Eye (tissue), 1 donor: Measurements from ENCODE around the gene MED10.

Experiments
- DNase-seq: peaks from one replicate; pipeline ENCODE4 v3.0.0-alpha.2; 2015

The MED10 gene

DNA sequence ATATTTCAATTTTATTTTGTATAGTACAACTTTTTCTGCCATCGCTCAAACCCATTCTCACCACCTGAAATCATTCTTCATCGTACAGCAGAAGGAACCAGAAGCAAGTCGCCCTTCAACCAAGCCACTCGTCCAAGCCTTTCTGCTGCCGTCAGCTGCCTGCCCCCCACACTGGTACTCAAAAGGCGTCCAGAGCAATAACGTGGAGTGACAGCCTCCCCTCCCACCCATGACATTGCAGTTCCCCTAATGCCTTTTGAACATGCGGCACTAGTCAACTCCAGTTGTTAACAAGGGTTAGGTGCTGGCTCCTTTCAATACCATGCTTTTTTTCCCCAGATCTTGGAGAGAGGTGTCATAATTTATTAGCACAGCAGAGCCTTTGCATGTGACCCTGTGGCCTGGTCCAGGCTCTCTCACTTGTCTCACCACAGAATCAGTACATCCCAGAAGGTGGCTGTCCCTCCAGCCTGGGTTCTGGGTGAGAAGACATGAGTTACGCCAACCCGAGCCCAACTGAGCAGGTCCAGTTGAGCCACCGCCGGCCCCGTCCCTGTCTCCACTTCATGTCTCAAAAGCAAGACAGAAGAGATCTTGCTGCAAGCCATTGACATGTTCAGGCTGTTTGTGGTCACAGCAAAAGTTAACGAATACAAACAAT, 20.4 kb upstream of the MED10 start:
- no peak for DNase-seq

DNA sequence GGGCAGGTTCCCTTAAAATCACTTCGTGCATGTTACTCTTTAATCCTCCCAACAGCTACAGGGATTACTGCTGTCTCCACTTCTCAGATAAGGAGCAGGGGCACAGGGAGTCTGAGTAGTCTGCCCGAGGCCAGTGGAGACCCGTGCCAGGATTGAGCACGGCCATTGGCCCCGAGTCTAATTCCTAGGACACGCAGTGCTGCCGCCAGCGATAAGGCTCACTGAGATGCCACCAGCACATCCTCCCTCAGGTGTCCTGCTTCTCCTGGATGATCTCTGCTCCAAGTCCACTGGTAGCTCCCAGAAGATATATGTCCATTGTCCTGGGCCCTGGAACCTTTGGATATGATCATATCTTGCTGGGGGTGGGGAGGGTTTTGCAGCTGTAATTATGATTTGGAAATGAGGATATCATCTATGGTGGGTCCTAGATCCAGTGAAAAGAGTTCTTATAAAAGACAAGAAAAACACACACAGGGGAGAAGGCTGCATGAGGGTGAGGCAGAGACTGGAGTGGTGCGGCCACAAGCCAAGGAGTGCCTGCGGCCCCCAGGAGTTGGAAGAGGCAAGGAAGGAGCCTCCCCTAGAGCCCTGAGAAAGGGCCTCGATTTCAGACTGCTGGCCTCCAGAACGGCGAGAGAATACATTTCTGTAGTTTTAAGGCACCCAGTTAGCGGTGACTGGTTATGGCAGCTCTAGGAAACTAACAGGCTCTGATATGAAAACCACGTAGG, 19.4 kb upstream of the MED10 start:
- no peak for DNase-seq

DNA sequence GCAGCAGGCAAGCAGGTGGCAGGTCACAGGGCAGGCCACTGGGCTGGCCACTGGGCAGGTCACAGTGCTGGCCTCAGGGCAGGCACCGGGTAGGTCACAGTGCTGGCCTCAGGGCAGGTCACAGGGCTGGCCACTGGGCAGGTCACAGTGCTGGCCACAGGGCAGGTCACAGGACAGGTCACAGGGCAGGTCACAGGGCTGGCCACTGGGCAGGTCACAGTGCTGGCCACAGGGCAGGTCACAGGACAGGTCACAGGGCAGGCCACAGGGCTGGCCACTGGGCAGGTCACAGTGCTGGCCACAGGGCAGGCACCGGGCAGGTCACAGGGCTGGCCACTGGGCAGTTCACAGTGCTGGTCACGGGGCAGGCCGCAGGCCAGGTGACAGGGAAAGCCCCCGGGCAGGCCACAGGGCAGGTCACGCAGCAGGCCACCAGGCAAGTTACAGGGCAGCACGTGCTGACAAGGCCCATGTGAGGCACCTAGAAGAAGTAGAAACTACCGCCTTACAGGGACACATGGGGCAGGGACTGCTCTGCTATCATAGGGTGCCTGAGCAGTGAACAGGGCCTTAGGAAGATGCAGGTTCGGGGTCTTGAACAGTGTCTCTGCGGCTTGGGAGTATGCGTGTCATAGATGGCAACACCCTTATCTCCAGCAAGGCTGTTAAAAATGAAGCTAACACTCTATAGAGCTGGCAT, 18.6 kb upstream of the MED10 start:
- no peak for DNase-seq

DNA sequence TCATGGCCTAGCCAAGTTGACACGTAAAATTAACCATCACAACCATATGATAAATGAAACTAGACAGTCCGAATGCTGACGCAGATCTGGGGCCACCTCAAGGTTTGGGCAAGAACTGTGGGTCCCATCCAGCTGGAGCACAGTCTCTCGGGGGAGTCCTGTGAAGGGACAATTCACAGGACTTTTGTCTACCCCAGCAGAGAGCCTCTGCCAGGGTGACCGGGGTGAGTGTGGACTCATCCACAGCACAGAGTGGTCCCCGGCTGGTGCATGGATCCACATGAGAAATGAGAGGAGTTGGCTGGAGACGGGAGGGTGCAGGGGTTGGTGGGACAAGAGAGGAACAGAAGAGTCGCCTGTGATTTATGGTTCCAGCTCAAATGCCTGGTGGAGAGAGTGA, 17.7 kb upstream of the MED10 start:
- no peak for DNase-seq

- no peak for DNase-seq
Observed at GRCh38 chr5:6395621-6396020, 17.3 kb upstream of the MED10 start.

GRCh38 chr5:6395102-6395445, 16.7 kb upstream of the MED10 start:
- DNase-seq: no peak

- DNase-seq: no peak
Observed at GRCh38 chr5:6394429-6395101, 16.2 kb upstream of the MED10 start.

- no peak for DNase-seq
Observed at GRCh38 chr5:6393596-6394194, 15.3 kb upstream of the MED10 start.

DNA sequence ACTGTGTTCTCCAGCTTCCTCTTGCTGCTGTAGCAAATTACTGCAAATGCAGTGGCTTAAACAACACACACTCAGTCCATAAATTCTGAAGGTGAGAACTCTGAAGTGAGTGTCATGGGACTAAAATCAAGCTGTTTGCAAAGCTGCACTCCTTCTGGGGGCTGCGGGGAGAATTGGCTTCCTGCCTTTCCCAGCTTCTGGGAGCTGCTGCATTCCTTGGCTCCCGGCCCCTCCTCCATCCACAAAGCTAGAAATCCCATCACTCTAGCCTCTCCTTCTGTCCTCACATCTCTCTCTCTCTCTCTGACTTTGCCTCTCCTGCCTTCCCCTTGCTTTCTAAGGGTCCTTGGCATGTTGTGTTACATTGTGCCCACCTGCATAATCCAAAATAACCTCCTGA, 14.2 kb upstream of the MED10 start:
- DNase-seq: no peak

GRCh38 chr5:6391151-6391550, 12.8 kb upstream of the MED10 start:
- no peak for DNase-seq

DNA sequence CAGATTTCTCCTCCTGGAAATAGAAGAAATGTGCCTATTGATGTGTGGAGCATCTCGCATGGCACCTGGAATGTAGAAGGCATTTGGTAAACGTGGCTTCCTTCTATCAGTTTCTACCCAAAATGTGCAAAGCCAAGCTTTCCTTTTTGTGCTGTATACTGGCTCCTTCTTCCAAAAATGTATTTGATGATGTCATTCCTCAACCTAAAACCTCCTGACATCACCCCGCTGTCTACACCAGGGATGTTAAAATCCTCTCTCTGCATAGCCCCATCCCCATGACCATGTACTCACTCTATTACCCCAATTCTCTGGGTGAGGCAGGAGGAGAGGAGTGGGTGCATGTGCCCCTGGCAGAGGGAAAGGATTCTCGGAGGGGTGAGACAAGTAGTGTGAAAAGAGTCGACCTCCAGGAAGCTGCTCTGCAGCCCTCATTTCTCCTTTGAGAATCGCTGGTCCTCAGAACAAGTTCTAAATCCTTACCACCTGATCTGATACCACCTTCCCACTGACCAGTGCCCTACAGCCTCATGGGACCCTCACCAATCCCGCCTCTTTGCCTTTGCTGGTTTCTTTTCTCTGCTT, 11.7 kb upstream of the MED10 start:
- no peak for DNase-seq

DNA sequence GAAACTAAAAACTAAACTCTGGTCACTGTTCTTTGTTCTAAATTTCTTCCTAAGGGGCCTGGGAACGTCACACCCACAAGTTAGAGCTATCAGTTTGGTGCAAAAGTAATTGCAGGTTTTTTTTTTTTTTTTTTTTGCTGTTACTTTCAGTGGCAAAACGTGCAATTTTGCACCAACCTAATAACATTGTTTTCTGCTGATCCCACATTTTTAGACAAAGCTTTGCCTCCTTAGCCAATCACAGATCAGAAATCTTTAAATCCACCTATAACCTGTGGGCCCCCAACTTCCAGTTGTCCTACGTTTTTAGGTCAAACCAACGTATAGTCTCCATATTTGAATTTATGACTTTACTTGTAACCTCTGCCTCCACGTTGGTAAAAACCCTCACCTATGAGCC, 11.1 kb upstream of the MED10 start:
- no peak for DNase-seq

DNA sequence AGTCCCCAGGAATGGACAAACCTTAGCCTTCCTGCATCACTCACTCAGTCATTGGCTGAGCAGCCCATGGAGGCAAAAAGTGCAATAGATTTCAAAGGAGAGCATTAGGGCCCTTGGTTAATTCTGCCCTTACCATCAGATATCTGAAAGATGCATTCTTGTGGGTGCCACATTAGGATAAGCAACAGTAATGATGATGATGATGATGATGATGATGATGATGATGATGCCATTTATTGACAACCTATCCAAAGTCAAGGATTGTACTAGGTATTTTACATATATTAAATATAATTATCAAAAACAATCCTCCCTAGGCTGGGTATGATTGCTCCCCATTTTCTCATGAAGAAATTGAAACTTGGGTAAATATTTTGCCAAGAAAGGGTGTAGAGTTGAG, 9.6 kb upstream of the MED10 start:
- no peak for DNase-seq

- no peak for DNase-seq
Observed at GRCh38 chr5:6386271-6386670, 7.9 kb upstream of the MED10 start.

- DNase-seq: no peak
Observed at GRCh38 chr5:6384856-6385255, 6.5 kb upstream of the MED10 start.

DNA sequence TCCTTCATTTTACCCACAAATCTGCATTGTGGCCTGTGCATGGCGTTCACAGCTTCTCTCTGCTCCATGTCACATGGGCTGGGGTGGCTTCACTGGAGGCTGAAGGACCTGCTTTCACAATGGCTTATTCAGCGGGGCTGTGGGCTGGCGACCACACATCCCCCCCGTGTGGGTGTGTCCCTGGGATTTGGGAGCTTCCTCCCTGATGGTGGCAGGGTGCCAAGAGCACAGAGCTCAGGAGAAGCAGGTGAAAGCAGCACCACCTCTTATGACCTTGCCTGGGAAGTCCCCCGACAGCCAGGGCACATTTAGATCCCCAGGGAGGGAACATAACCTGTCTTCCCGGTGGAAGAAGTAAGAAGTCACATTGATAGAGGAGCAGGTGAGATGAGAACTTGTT, 5.0 kb upstream of the MED10 start:
- no peak for DNase-seq

- no peak for DNase-seq
Observed at GRCh38 chr5:6379246-6379645, 899 bp upstream of the MED10 start.

GRCh38 chr5:6378766-6379103, 388 bp upstream of the MED10 start:
- no peak for DNase-seq

DNA sequence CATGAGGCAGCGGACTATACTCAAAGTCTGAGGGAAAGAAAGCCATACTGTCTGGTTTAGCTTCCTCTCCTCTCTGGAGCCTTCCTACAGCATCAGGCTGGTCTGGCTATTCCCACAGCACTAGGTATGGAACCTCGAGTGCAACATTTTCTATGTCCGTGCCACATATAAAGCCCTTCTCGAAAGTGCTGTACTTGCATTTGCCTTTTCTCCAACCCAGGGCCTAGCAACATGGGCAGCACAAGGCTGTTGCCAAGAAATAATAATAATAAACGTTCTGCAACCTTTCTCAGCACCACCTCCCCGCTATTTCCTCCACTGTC, 804 bp downstream of the MED10 start:
- no peak for DNase-seq

DNA sequence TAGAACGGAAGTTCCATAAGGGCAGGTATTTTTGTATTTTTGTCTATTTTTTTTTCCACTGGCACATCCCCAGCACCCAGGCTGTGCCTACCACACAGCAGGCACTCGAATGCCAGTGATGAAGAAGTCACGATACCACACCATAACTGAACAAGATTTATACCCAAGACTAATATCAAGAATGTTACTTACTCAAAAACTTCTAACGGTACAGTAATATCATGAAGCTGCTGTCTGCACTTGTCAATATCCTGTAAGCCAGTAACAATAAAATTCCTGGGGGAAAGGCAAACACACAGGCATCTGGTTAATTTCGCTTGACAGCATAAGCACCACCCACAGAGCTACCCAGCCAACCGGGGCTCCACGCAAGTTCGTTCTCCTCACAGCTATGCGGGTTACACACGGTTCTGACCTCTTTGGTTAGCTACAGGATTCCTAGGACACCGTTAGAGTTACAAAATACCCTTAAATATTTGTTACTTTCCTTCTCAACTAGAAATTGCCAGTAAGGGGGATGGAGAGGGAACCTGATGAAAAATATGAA, 1.3 kb downstream of the MED10 start:
- peak; percentile 20 for DNase-seq

DNA sequence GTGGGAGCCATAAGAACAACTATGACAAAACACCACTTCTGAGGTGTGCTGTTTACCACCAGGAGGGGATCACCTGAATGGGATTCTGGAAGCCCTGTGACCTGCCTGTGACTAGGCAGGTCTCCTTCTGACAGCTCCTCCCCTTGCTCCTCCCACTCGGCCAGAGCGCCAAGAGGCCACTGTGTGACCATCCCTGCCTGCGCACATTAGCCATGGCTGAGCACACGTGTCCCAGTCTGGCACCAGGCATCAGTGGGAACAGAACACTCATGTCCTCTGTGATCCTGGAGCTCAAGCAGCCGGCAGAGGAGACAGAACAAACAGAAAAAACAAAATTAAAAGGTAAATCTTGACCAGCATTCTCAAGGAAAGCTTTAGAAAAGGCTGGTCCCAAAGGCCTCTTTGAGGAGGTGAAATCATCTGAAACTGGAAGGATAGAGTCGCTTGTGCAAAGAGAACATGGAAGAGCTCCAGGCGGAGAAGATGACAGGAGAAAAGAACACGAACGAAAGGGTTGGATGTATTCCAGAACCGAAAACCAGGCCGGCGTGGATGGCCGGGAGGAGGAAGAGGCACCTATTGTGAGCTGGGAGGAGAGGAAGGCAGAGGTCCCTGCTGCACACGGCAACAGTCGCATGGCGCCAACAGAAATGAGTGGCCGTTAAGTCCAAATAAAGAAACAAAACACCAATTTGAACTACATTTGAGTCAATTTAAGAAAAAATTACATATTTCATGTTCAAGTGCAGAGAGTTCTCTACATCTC, 5.1 kb downstream of the MED10 start:
- DNase-seq: no peak
